ENCODE data around the gene OR2J3. TPM values are rescaled to one million over a fixed set of nuclear protein-coding genes. Genes with fewer than 3 reads are reported as not detected.
"Not testable (repeated sequence)": the region's sequence is repeated elsewhere in the genome, so short reads cannot be mapped to it uniquely, and the experiment has no call there.

The OR2J3 gene
- total and polyA plus RNA-seq, 2 of the 8 experiments (the other 6 are each of a cell fraction or from before 2014, with no cell fraction given) = 0.03 TPM; not detected in 1

- WGBS, 2 experiments (ENCODE audit: extremely low coverage in 1 of 2, insufficient coverage in 1 of 2, insufficient read length in 1 of 2, insufficient replicate concordance in 2 of 2, low coverage in 1 of 2, low lambda C conversion rate in 2 of 2, missing lambda C conversion rate in 1 of 2) = 100% methylated on average over 1 of the region's 3 CpGs; no CpG with 5 or more reads in 1 of the 2 experiments
- POLR2A ChIA-PET (ENCODE audit: partially characterized antibody); DNase-seq (ENCODE audit: low read depth in 1 of 2, low spot score in 2 of 2): not testable (repeated sequence)
Observed at GRCh38 chr6:29114964-29115363, 7.1 kb downstream of the OR2J3 start.

More at GRCh38 chr6:29114964-29115363, 7.1 kb downstream of the OR2J3 start:
- H2BK15ac ChIP-seq (ENCODE audit: low read length); H3K79me1 ChIP-seq (ENCODE audit: low read depth, low read length); H3K27me3 ChIP-seq (replicated peaks in 1 of 4; ENCODE audit: control insufficient read depth in 3 of 4, extremely low read depth in 1 of 4, insufficient read depth in 3 of 4, low read length in 3 of 4); H3K4me2 ChIP-seq (ENCODE audit: insufficient read depth in 1 of 2, low read depth in 2 of 2, low read length in 2 of 2); H2AK5ac ChIP-seq (ENCODE audit: low read depth, low read length); H3K23me2 ChIP-seq (ENCODE audit: low read depth, low read length); H2AFZ ChIP-seq (ENCODE audit: low read length); H2BK5ac ChIP-seq (ENCODE audit: low read depth, low read length); H4K91ac ChIP-seq (replicated peaks; ENCODE audit: insufficient read length, low read length); H3K9me3 ChIP-seq (ENCODE audit: insufficient read depth in 2 of 2, low read depth in 1 of 2, low read length in 1 of 2); H3K14ac ChIP-seq (ENCODE audit: insufficient read length); H3K23ac ChIP-seq (ENCODE audit: insufficient read length); H4K8ac ChIP-seq (ENCODE audit: extremely low read depth, insufficient read depth, low read length); H2BK20ac ChIP-seq (ENCODE audit: low read length); H3K18ac ChIP-seq (ENCODE audit: extremely low read depth, low read length); H3K4ac ChIP-seq (replicated peaks; ENCODE audit: insufficient read length, low read depth, low read length); H2BK12ac ChIP-seq (ENCODE audit: low read depth, low read length); H3K27ac ChIP-seq (ENCODE audit: low read depth, low read length); H4K5ac ChIP-seq (ENCODE audit: insufficient read length, low read depth, low read length); H3K4me1 ChIP-seq (replicated peaks in 1 of 4; ENCODE audit: control insufficient read depth in 3 of 4, insufficient read depth in 4 of 4, low read length in 3 of 4); H2BK120ac ChIP-seq (replicated peaks; ENCODE audit: low read depth, low read length); FAIRE-seq; H3K79me2 ChIP-seq (ENCODE audit: control insufficient read depth in 1 of 2, insufficient read depth in 2 of 2, low read length in 2 of 2); H3K9ac ChIP-seq (replicated peaks in 1 of 4; ENCODE audit: extremely low read depth in 1 of 4, low read depth in 3 of 4, low read length in 3 of 4); H3K4me3 ChIP-seq (ENCODE audit: extremely low read depth in 1 of 4, insufficient read depth in 2 of 4, low read depth in 3 of 4, low read length in 4 of 4); H3K36me3 ChIP-seq (ENCODE audit: control insufficient read depth in 2 of 4, insufficient read depth in 4 of 4, low read length in 3 of 4); H4K20me1 ChIP-seq (replicated peaks in 1 of 2; ENCODE audit: control insufficient read depth in 1 of 2, insufficient read depth in 2 of 2, low read length in 2 of 2); H3K56ac ChIP-seq (replicated peaks; ENCODE audit: insufficient read length, low read depth, low read length): not testable (repeated sequence)
- CTCF ChIA-PET (ENCODE audit: partially characterized antibody) = interaction anchor here (0.6 kb wide), 1 partner anchor 101 kb away, joined by 6 read pairs; no protein-coding TSS in a partner anchor
